Right kidney (tissue), 9 donors: ENCODE data around the gene DLAT.
"Not testable (repeated sequence)": the region's sequence is repeated elsewhere in the genome, so short reads cannot be mapped to it uniquely, and the experiment has no call there.

ENCODE experiments used
- DNase-seq: peaks from one replicate; pipeline ENCODE4 v3.0.0-alpha.2; 2016
- long read RNA-seq, 8 donors: transcript quantifications; one replicate each; lab custom pipeline, GENCODE V29; 2026

The DLAT gene
- long read RNA-seq, donor 1, full-length matches to known transcripts, result 7 of 12 reads
- long read RNA-seq, donor 1, partial matches to known transcripts, result 5 of 12 reads
- long read RNA-seq, donor 1, other reads (novel, unspliced or antisense), result 0 of 12 reads
- long read RNA-seq, donor 2, full-length matches to known transcripts, result 7 of 7 reads
- long read RNA-seq, donor 2, partial matches to known transcripts, result 0 of 7 reads
- long read RNA-seq, donor 2, other reads (novel, unspliced or antisense), result 0 of 7 reads
- long read RNA-seq, donor 3, full-length matches to known transcripts, result 6 of 6 reads
- long read RNA-seq, donor 3, partial matches to known transcripts, result 0 of 6 reads
- long read RNA-seq, donor 3, other reads (novel, unspliced or antisense), result 0 of 6 reads
- long read RNA-seq, donor 4, full-length matches to known transcripts, result 5 of 16 reads
- long read RNA-seq, donor 4, partial matches to known transcripts, result 11 of 16 reads
- long read RNA-seq, donor 4, other reads (novel, unspliced or antisense), result 0 of 16 reads
- long read RNA-seq, donor 5, full-length matches to known transcripts, result 9 of 9 reads
- long read RNA-seq, donor 5, partial matches to known transcripts, result 0 of 9 reads
- long read RNA-seq, donor 5, other reads (novel, unspliced or antisense), result 0 of 9 reads
- long read RNA-seq, donor 6, full-length matches to known transcripts, result 6 of 6 reads
- long read RNA-seq, donor 6, partial matches to known transcripts, result 0 of 6 reads
- long read RNA-seq, donor 6, other reads (novel, unspliced or antisense), result 0 of 6 reads
- long read RNA-seq, donor 7, full-length matches to known transcripts, result 10 of 31 reads
- long read RNA-seq, donor 7, partial matches to known transcripts, result 21 of 31 reads
- long read RNA-seq, donor 7, other reads (novel, unspliced or antisense), result 0 of 31 reads
- long read RNA-seq, donor 8, full-length matches to known transcripts, result 9 of 14 reads
- long read RNA-seq, donor 8, partial matches to known transcripts, result 5 of 14 reads
- long read RNA-seq, donor 8, other reads (novel, unspliced or antisense), result 0 of 14 reads

DNA sequence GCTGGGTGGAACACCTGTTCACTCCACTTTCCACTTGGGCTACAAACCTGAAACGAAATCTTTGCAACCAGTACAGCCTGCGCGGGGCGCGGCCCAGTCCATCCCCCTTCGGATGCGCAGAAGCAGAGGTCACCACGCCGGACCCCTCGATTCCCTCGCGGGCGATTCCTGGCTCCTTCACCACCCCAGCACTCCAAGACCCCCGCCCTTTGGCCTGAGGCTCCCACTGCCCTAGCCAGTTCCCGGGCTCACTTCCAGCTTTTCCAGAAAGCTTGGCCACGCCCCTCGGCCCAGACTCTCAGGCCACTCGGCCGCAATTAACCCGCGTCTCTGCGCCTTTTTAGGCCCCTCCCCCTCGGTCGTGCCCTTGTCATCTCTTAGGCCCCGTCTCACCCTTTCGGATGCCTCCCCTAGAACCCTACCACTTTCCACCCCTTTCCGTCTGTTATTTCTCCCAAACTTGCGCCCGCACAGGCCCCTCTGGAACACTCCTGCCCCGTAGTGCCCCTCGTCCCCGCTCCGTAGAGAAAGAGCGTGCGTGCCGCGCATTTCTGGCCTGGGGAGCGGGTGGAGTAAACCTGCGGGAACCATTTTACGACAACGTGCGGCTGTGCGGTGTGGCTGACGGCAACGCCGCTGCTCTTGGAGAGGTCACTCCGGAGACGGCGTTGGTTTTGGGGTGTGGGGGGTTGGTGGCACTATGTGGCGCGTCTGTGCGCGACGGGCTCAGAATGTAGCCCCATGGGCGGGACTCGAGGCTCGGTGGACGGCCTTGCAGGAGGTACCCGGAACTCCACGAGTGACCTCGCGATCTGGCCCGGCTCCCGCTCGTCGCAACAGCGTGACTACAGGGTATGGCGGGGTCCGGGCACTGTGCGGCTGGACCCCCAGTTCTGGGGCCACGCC is at the start of gene DLAT:
Gene DLAT, plus strand, starts transcription at position 636 of the 906 bp plus-strand sequence. Its CDS starts 65 bp downstream, at position 701.
- DNase-seq, result peak; percentile 95

DNA sequence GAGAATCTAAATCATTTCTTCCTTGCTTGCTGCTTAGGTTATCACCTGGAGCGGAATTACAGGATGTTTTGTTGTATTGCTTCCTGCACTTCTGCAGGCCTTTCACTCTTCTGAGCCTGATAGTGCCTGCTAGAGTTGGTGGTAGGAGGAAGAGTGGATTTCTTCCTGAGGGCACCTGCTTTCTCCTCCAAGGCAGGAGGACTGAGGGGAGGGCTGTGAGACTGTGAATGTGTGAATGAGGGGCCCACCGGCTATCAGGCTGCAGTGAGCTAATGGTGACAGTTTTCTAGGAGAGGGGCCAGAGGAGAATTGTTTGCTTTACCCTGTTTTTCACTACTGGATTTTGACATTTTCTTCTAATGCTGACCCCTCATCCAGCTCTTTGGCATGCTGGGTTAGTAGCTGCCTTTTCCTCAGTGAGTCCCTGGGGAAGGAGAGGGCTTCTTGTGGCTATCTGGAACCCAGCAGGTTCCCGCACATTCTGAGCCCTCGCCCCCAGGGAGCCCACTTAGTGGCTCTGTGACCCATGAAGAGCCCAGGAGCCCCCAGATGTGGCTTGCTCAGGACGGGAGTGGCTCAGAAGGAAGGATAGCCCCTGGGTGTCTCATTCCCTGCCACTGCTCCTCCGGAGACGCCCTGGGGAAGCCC is 49.0 kb upstream of the DLAT start:
- no peak for DNase-seq

DNA sequence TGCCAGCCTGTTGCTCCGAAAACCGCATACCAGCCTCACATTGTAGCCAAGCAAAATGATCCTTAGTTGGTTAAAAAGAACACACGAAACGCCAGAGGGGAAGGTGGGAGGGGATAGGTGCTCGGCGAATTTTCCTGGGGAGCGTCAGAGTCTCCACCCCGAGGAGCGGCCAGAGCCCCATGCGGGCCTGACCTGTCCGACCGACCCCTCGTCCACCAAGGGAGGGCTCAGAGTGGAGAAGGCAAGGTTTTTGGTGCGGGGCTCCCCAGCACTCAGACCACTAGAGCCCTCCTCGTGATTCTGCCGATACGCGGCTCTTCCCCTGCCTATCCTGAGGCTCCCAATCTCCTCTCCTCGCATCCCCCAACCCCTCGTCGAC is 48.5 kb upstream of the DLAT start:
- peak; percentile 52 for DNase-seq

DNA sequence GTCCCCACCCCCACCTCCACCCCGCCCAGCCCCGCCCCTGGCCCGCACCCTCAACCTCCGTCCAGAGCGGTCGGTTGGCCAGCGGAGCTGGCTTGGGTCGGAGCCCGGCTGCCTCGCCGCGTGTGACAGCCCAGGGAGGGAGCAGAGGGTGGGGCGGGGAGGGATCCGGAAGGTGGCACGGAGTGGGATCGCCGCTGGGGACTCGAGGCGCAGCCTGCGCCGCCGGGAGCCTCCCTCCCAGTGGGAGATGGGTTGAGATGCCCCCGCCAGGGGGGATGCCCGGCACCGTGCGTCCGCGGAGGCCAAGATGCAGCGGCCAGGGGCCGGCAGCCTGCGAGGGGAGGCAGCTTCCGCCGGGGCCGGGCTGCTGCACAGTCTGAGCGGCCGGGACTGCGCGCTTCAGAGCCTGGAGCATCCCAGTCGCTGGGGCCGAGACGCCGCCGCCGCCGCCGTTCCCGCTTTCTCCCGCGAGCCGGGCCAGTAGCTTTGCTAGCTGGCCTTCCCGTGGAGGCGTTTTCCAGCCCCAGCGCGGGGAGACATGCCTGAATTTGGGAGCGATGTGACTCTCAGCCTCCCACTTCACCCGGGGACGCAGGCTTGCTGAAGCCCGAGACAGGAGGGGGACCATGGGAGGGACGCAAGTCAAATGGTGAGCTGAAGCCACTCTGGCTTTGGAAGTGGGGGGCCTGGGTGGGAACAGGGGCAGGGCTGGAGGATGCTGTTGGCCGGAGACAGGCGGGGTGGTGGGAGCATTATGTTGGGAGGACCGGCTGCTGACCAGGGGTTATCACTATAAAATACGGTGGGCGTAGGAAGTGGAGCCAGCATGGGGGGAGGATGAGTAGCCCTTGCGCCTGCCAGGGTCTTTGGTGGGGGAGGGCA is 47.8 kb upstream of the DLAT start:
- peak; percentile 83 for DNase-seq

DNA sequence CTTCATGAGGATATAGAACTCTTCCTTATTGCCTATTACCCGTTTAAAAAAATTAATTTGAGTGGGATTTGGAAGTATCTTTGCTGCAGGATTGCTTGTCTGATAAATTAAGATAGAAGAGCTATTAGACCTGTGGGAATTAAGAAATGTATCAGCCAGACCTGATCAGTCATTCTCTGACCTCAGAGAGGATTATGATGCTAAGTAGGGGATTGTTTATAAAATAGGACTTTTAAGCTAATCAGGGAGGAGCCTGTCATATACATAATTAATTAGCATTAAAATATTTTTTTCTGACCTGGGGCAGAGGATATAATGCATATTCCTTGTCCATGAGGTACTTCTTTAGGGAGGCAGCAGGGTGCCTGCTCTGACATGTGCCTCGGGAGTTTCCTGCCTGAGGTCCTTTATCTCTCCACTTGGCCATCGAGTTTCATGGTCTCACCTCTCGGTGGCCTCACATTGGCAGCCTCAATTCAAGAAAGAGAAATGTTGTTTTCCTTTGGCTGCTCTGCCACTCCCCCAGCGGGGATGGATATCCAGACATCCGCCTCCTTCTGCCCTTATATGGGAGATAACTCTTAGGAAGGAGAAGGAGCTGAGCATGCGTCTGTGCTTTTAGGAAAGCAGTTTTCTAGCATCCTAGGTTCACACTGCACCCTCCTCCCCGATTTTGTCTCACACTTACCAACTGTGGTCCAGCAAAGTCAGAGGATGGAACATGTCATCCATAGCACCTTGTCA is 47.0 kb upstream of the DLAT start:
- DNase-seq, result peak; percentile 28

GRCh38 chr11:111980062-111980461 is 45.1 kb upstream of the DLAT start:
- no peak for DNase-seq

- DNase-seq, result no peak
Observed at GRCh38 chr11:111981270-111981669, 43.9 kb upstream of the DLAT start.

GRCh38 chr11:111982019-111982464 is 43.2 kb upstream of the DLAT start:
- peak; percentile 62 for DNase-seq

- no peak for DNase-seq
Observed at GRCh38 chr11:111982541-111983186, 42.5 kb upstream of the DLAT start.

GRCh38 chr11:111983187-111983986 is 41.8 kb upstream of the DLAT start:
- DNase-seq, result peak; percentile 47

DNA sequence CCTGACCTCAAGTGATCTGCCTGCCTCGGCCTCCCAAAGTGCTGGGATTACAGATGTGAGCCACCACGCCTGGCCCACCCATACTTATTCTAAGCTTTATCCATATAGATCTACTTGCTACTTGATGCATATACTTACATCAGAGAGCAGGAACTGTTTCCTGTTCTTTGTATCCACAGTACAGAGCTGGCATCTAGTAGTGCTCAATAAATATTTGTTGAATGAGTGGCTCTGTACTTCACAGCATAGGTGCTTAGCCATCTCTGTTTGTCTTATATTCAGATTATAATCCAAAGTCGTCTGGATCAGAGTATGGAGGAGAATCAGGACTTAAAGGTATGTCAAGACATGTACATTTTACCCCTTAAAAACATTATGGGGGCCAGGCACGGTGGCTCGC is 38.6 kb upstream of the DLAT start:
- no peak for DNase-seq

GRCh38 chr11:111990381-111990780 is 34.8 kb upstream of the DLAT start:
- no peak for DNase-seq

DNA sequence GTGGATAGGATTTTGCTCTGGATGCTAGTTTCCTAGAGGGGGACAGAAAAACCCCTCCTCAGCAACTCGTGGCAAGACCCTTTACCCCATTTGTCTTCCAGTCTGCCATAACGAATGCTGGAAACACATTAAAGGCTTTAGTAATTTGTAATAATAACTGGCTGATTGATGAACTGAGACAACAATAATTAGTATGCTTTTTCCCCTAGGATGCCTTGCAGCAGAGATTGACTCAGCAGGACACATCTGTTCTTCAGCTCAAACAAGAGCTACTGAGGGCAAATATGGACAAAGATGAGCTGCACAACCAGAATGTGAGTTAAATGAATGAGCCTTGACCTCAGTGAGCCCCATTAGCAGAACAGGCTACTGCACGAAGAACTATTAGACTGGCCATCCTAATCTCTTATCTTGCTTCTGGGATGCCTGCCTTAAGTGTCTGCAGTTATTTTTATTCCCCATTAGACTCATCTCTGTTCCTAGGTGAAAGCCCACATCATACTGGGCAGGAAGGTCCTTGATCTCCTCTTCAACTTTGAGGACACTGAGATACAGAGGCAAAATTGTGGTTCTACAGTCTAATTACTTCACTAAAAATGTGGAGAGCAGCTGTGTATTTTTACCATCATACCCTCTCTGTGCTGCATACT is 32.9 kb upstream of the DLAT start:
- DNase-seq, result no peak

DNA sequence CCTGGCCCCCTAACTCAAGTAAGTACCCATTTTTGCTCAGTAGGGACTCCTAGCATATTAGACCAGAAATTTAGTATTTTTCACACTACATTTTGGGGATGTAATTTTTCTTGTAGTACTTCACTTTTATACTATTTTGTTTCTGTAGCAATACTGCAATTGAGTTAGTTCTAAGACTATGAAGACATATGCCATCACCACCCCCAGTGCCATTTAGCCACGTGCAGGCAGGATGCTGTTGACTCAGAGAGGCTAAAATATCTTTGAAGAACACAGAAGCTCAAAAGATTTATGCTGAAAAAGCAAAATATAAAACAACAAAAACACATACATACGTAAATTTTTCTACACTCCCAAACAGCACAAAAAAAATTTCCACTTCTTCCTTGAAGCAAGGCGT is 29.1 kb upstream of the DLAT start:
- DNase-seq, result no peak

GRCh38 chr11:111996669-111997068 is 28.5 kb upstream of the DLAT start:
- not testable (repeated sequence) for DNase-seq

DNA sequence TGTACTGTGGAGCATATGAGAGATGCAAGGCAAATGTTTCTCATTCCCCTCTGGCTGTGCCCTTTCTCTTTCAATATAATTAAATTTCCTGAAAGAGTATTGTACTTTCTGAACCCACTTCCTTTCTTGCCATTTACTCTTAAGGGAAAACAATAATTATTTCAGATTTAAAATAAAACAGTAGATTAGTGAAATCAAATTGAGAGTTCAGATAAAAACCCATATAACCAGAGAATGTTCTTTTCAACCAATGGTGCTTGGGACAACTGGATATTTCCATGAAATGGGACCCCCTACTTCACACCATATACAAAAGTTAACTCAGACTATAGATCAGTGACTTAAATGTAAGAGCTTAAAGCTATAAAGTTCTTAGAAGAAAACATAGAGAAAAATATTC is 26.1 kb upstream of the DLAT start:
- DNase-seq, result no peak

GRCh38 chr11:112000703-112001102 is 24.5 kb upstream of the DLAT start:
- no peak for DNase-seq
